Uterus (tissue), 2 donors: ENCODE data around the gene ALPG.

Source experiments
- POLR2A ChIP-seq, 2 donors: fragments of 450-650 bp; IDR thresholded peaks; one replicate each; pipeline ENCODE4 v1.6.1; 2016; ENCODE audit warnings: antibody characterized with exemption in 2 of 2, mild to moderate bottlenecking in 1 of 2, moderate library complexity in 1 of 2
- TF ChIP-seq, protein P1 (sequence below), 4 experiments: fragments of 200-600 bp in 2 of 4; fragments of 450-650 bp in 2 of 4; sonication (generic) in 2 of 4; IDR thresholded peaks; one replicate each; pipeline ENCODE4 v1.5.1; 2016 to 2019; ENCODE audit warnings: antibody characterized with exemption in 4 of 4, mild to moderate bottlenecking in 2 of 4, moderate library complexity in 1 of 4

DNA sequence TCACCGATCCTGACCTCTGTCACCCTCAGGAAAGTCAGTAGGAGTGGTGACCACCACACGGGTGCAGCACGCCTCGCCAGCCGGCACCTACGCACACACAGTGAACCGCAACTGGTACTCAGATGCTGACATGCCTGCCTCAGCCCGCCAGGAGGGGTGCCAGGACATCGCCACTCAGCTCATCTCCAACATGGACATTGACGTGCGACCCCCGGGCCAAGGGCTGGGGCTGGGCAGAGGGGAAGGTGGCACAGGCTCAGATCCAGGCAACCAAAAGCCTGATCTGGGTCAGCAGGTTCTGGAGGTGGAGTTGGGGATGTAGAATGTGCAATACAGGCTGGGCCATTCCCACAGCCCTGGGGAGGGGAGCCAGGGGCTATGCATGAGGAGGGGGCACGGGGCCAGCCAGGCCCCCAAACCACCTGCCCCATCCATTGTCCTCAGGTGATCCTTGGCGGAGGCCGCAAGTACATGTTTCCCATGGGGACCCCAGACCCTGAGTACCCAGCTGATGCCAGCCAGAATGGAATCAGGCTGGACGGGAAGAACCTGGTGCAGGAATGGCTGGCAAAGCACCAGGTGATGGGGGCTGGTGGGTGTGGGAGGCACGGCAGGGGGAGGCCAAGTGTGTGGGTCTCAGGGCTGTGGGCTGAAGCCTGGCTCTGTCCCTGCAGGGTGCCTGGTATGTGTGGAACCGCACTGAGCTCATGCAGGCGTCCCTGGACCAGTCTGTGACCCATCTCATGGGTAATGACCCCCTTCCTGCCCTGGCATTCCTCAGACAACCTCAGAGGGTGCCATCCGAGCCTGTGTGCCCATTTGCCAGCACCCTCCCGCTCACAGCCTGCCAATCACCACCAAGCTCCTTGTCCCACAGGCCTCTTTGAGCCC, 50.7 kb downstream of the ALPG start:
- TF ChIP-seq, protein P1, sequence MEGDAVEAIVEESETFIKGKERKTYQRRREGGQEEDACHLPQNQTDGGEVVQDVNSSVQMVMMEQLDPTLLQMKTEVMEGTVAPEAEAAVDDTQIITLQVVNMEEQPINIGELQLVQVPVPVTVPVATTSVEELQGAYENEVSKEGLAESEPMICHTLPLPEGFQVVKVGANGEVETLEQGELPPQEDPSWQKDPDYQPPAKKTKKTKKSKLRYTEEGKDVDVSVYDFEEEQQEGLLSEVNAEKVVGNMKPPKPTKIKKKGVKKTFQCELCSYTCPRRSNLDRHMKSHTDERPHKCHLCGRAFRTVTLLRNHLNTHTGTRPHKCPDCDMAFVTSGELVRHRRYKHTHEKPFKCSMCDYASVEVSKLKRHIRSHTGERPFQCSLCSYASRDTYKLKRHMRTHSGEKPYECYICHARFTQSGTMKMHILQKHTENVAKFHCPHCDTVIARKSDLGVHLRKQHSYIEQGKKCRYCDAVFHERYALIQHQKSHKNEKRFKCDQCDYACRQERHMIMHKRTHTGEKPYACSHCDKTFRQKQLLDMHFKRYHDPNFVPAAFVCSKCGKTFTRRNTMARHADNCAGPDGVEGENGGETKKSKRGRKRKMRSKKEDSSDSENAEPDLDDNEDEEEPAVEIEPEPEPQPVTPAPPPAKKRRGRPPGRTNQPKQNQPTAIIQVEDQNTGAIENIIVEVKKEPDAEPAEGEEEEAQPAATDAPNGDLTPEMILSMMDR (IDR thresholded peaks at IDR 0.05), result no peak
- no peak for TF ChIP-seq POLR2A (IDR thresholded peaks at IDR 0.05)
